ENCODE measurements around the gene ATXN7L1. TPM values are rescaled to one million over a fixed set of nuclear protein-coding genes. Genes with fewer than 3 reads are reported as not detected.

Gene ATXN7L1
- total and polyA plus RNA-seq, 2 of the 13 experiments (the other 11 are each of a cell fraction or from before 2014, with no cell fraction given): 4.1 to 7.8 TPM

- Histone ChIP-seq H3K27ac (ENCODE audit: extremely low read length, insufficient read depth, low read length) (peak overlapping the region; percentile 37), H3K9ac (ENCODE audit: insufficient read depth, low read depth, low read length) (no peak overlapping the region), H2AFZ (ENCODE audit: low read length) (no peak overlapping the region), H3K9me3 (ENCODE audit: low read length) (no peaks in the 10 kb centered on the region), H3K27me3 (ENCODE audit: control insufficient read depth in 1 of 2, insufficient read depth in 2 of 2, low read length in 2 of 2) (no peaks in the 10 kb centered on the region), H3K4me2 (ENCODE audit: low read depth, low read length) (no peak overlapping the region), H3K36me3 (replicated peaks in 1 of 2; ENCODE audit: control insufficient read depth in 1 of 2, insufficient read depth in 2 of 2, low read length in 2 of 2) (no peaks in the 10 kb centered on the region), H3K4me3 (replicated peaks in 1 of 3; ENCODE audit: insufficient read depth in 1 of 3, low read depth in 2 of 3, low read length in 3 of 3) (no peak overlapping the region), H3K4me1 (ENCODE audit: insufficient read depth, low read length) (peaks cover 63% of the 10 kb centered on the region), H4K20me1 (ENCODE audit: insufficient read depth, low read length) (no peaks in the 10 kb centered on the region), H3K79me2 (ENCODE audit: insufficient read depth, low read length) (no peaks in the 10 kb centered on the region)
- ChIA-PET POLR2A (interaction anchor here (1.7 kb wide), 1 partner anchor 49 kb away, joined by 5 read pairs; the partner anchor contains the start of gene ATXN7L1), CTCF (ENCODE audit: low intra/inter-chr PET ratio, low total read pairs) (no interaction called here)
- BruUV-seq (replicated peaks): no TSS peak
- FAIRE-seq (no peak), ATAC-seq (no peak), DNase-seq (ENCODE audit: low spot score) (no peak)
- TF ChIP-seq ARID3A (IDR thresholded peaks at IDR 0.05; ENCODE audit: low read depth, low read length) (no peak), ZNF143 (CRISPR knock-in tag; IDR thresholded peaks at IDR 0.05) (no peak), ZNF24 (IDR thresholded peaks at IDR 0.05) (no peak), ZNF768 (CRISPR knock-in tag; IDR thresholded peaks at IDR 0.05) (peak; percentile 23; the same call in 1 of the 2 replicates), MIER3 (CRISPR knock-in tag; IDR thresholded peaks at IDR 0.05; ENCODE audit: borderline replicate concordance) (no peak), NCOR1 (IDR thresholded peaks at IDR 0.05; ENCODE audit: borderline replicate concordance, low read length) (no peak), ARID5B (CRISPR knock-in tag; IDR thresholded peaks at IDR 0.05) (no peak), HCFC1 (IDR thresholded peaks at IDR 0.05; ENCODE audit: low read depth, low read length) (no peak)
- WGBS (ENCODE audit: low lambda C conversion rate): 97% methylated on average over 2 of the region's 2 CpGs
- in situ Hi-C loops (cut with HindIII; ENCODE audit: extremely low pct_ligation_motif_present, low pct_unique_long_range_greater_than_20kb): no loop called here
- intact Hi-C loops (cut with micrococcal nuclease; ENCODE audit: unreplicated experiment): no loop called here
Observed at GRCh38 chr7:105828141-105828540, 48.3 kb downstream of the ATXN7L1 start.
